ENCODE data around the gene VPS13D.
"Not testable (repeated sequence)": the region's sequence is repeated elsewhere in the genome, so short reads cannot be mapped to it uniquely, and the experiment has no call there.

VPS13D gene

DNA sequence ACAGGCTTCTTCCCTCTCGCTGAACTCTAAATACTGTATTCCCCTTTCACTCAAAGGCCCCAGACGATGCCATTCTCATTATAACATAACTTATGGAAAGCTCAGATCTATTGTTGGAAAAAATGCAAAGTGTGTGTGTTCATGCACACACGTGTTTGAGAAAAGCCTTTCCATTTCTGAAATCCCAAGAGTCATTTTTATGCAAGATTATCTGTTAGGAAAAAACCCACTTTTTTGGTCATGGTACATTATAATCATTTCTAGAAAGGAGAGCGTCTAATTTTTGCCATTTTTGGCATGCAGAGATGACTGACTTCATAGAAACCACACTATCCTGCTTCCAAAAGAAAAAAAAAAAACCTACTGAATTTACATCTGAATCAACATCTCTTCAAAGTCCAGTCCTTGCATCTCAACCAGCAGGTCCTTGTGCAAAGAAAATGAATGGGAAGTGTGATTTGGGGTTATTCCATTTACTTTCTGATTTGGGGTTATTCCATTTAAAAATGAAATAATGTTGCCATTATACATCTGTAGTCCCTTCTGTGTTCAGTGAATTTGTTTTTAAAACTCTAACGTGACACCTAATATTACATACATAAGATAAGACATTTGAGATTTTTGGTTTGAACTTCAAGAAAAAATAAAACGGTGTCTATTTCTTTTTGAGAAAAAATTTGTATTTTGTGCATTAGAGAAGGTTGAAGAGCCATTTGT, 237.9 kb downstream of the VPS13D start:
- no peak overlapping the region for H3K4me3 ChIP-seq (ENCODE audit: low read depth, low read length)
- TF ChIP-seq, protein P1, sequence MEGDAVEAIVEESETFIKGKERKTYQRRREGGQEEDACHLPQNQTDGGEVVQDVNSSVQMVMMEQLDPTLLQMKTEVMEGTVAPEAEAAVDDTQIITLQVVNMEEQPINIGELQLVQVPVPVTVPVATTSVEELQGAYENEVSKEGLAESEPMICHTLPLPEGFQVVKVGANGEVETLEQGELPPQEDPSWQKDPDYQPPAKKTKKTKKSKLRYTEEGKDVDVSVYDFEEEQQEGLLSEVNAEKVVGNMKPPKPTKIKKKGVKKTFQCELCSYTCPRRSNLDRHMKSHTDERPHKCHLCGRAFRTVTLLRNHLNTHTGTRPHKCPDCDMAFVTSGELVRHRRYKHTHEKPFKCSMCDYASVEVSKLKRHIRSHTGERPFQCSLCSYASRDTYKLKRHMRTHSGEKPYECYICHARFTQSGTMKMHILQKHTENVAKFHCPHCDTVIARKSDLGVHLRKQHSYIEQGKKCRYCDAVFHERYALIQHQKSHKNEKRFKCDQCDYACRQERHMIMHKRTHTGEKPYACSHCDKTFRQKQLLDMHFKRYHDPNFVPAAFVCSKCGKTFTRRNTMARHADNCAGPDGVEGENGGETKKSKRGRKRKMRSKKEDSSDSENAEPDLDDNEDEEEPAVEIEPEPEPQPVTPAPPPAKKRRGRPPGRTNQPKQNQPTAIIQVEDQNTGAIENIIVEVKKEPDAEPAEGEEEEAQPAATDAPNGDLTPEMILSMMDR (IDR thresholded peaks at IDR 0.05; ENCODE audit: low read depth, low read length), result no peak
- no peak for DNase-seq (ENCODE audit: low read depth, low spot score)
- in situ Hi-C loops (cut with HindIII; ENCODE audit: low sequenced_read_pairs), result no loop called here

DNA sequence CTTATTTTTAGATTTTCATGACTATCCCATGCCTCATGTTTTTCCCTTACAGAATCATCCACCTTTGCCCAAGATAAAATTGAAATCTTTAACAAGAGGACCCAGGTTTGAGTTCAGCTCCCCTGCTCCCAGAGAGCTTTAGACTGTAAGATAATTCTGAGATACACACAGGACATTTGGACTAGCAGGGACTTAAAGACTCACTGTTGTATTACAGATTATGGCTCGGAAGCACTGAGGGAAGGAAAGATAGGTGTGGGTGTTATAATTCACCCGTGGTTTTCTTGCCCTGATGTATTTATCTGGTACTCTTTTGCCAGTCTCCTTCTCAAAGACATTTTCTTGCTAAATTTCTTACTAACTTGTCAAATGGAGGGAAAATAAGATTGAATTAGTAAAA, 238.5 kb downstream of the VPS13D start:
- no peak overlapping the region for H3K4me3 ChIP-seq (ENCODE audit: low read depth, low read length)
- DNase-seq (ENCODE audit: low read depth, low spot score), result no peak
- in situ Hi-C loops (cut with HindIII; ENCODE audit: low sequenced_read_pairs), result no loop called here
- TF ChIP-seq, protein P1 (IDR thresholded peaks at IDR 0.05; ENCODE audit: low read depth, low read length), result no peak

DNA sequence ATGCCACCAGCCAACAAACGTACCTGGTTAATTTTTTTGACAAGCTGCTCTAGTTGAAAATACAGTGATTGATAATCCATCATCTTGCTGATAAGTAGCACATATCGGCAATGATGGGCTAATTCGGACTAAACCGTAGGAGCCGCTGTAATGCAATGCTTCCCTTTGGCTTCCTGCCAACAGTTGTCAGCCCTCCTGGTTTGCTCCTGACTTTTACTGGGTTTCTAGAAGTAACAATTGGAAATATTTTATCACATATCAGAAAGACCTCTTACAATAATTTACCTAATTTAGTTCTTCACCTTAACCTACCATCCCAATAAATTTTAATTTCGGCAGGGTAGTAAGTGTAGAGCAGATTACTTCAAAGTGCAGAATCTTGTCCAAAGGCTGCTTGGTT, 239.7 kb downstream of the VPS13D start:
- no peak overlapping the region for H3K4me3 ChIP-seq (ENCODE audit: low read depth, low read length)
- TF ChIP-seq, protein P1 (IDR thresholded peaks at IDR 0.05; ENCODE audit: low read depth, low read length), result no peak
- no peak for DNase-seq (ENCODE audit: low read depth, low spot score)
- in situ Hi-C loops (cut with HindIII; ENCODE audit: low sequenced_read_pairs), result no loop called here

DNA sequence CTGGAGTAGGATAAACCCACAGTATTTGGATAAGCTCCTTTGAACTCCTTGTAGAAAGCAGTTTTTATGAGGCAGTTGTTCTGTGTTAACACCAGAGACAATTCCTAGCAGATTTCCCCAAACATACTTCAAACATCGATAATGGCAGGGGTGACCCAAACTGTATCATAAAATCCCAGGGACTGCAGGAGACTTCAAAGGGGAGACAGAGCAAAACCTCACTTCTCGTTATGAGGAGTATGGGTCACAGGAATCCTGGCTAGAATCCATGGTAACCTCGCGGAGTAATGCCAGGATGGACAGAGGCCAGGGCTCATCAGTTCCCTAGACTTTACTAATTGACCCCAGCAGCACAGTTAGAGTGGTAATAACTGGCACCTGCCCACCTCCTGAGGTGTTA, 240.2 kb downstream of the VPS13D start:
- no peak for DNase-seq (ENCODE audit: low read depth, low spot score)
- no peak overlapping the region for H3K4me3 ChIP-seq (ENCODE audit: low read depth, low read length)
- TF ChIP-seq, protein P1 (IDR thresholded peaks at IDR 0.05; ENCODE audit: low read depth, low read length), result no peak
- in situ Hi-C loops (cut with HindIII; ENCODE audit: low sequenced_read_pairs), result no loop called here

DNA sequence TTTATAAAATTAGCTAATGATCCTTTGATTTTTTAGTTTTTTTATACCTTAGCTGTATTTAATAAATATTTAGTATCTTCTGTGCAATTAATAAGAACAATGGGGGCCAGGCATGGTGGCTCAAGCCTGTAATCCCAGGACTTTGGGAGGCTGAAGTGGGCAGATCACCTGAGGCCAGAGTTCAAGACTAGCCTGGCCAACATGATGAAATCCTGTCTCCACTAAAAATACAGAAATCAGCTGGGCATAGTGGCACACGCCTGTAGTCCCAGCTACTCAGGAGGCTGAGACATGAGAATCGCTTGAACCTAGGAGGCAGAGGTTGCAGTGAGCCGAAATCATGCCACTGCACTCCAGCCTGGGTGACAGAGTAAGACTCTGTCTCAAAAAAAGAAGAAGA, 241.1 kb downstream of the VPS13D start:
- in situ Hi-C loops (cut with HindIII; ENCODE audit: low sequenced_read_pairs), result not testable (repeated sequence)

DNA sequence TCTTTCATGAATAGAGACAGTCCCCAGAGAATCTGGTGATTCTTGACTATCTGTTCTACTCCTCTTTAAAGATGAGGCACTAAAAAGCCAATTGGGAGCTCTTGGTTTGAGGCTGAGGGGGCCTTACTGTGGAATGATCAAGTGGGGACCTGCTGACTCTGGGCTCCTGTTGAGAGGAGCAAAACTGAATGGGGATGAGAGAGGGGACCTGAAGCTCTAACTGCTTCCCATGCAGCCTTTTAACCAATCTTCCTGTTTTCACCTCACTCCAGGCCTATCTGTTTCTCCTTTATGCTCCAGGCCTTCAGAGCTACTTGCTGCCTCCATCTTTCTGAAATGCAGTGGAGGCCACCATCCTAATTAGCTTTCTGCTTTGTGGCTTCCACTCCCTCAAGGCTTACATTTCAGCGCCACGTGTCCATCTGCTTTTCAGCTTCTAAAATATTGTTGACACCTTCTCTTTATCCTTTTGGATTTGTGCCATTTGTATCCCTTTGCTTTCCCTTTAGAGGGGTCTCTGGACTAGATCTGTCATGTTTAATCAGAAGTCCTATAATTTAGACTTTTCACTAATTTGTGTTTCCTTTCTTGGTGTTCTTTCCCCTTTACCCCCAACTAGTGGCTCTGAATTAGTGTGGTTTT, 242.4 kb downstream of the VPS13D start:
- no peak overlapping the region for H3K4me3 ChIP-seq (ENCODE audit: low read depth, low read length)
- TF ChIP-seq, protein P1 (IDR thresholded peaks at IDR 0.05; ENCODE audit: low read depth, low read length), result no peak
- DNase-seq (ENCODE audit: low read depth, low spot score), result no peak
- in situ Hi-C loops (cut with HindIII; ENCODE audit: low sequenced_read_pairs), result no loop called here

More for the DNA sequence above, 241.1 kb downstream of the VPS13D start:
- not testable (repeated sequence) for DNase-seq (ENCODE audit: low read depth, low spot score); H3K4me3 ChIP-seq (ENCODE audit: low read depth, low read length)

DNA sequence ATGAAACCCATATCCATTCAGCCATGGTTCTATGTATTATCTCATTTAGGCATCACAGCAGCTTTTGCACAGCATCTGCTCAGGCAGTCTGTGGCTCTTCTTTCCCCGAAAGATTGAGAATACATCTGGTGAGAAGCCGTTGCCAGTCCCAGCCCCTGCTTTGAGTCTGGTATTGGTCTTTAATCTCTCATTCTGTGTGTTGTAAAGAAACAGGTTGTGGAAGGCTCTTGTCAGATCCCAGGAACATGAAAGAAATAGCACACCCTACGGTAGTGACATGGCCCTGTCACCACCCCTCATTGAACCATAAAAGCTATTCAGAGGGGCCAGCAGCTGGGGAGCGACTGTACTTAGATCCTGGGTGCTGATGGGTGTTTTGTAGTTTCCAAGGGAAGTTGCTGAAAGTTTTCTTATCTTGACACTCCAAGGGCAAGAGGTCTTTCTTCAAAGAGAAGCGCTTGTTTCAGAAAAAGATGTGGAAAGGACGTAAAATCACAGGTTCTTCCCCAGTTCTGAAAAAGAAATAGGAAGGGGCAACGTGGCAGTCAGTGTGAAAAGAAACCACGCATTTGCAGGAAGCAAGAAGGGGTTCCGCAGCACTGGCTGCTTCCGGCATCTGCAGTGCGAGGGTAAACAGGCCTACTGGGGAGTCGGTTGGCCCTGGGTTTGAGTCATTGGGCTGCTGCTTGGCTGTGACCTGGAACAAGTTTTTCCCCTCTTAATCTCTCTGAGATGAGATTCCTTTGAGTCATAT, 243.1 kb downstream of the VPS13D start:
- H3K4me3 ChIP-seq (ENCODE audit: low read depth, low read length), result no peak overlapping the region
- in situ Hi-C loops (cut with HindIII; ENCODE audit: low sequenced_read_pairs), result no loop called here
- DNase-seq (ENCODE audit: low read depth, low spot score), result no peak
- TF ChIP-seq, protein P1 (IDR thresholded peaks at IDR 0.05; ENCODE audit: low read depth, low read length), result no peak
